HepG2 (cell line): ENCODE data around the gene TSEN54. TPM values are rescaled to one million over a fixed set of nuclear protein-coding genes. Genes with fewer than 3 reads are reported as not detected.

Experiments
- ARID5B ChIP-seq: IDR thresholded peaks from 2 replicates; pipeline ENCODE4 v1.4.0; 2020; ENCODE audit warnings: mild to moderate bottlenecking, missing genetic modification reagents
- CREM ChIP-seq, 2 experiments: sonication (generic) in 1 of 2; formaldehyde crosslinking in 1 of 2; IDR thresholded peaks; 2 replicates each; pipeline versions ENCODE4 v1.4.0 to v1.6.1; 2016 to 2020; ENCODE audit warnings: antibody characterized with exemption in 1 of 2, mild to moderate bottlenecking in 1 of 2, missing genetic modification reagents in 1 of 2
- RXRB ChIP-seq: IDR thresholded peaks from 2 replicates; pipeline ENCODE4 v1.6.1; 2016; ENCODE audit warnings: borderline replicate concordance, missing genetic modification reagents, missing compliant biosample characterization
- ZSCAN22 ChIP-seq: sonication (generic); formaldehyde crosslinking; IDR thresholded peaks from 2 replicates; pipeline ENCODE4 v1.4.0; 2020; ENCODE audit warnings: mild to moderate bottlenecking, missing genetic modification reagents
- polyA plus RNA-seq, 8 experiments: library from polyadenylated mRNA; depleted of rRNA in 3 of 8; stranded (reverse) in 7 of 8; unstranded in 1 of 8; fragments of >200 nt; fragmentation: Illumina TruSeq in 4 of 8; extraction: Trizol in 4 of 8; gene quantifications; 2 replicates each; pipeline versions ENCODE4 v1.2.1 to v1.2.3, GENCODE V29; 2011 to 2016; ENCODE audit warnings: low read depth in 4 of 8, missing spikeins in 1 of 8, mixed read lengths in 1 of 8; ENCODE audit not compliant: insufficient read depth in 1 of 8
- total RNA-seq, 5 experiments: library from RNA; depleted of rRNA; stranded (reverse); fragments of >200 nt; fragmentation: Illumina TruSeq; extraction: Trizol; gene quantifications; 2 replicates each; pipeline ENCODE4 v1.2.3, GENCODE V29; 2016; ENCODE audit warnings: low read depth in 1 of 5
- TF ChIP-seq, protein P1 (sequence below): sonication (generic); formaldehyde crosslinking; IDR thresholded peaks from 2 replicates; pipeline ENCODE4 v1.8.0; 2022; ENCODE audit warnings: mild to moderate bottlenecking, missing genetic modification reagents
- TF ChIP-seq, protein P2 (sequence below): sonication (generic); formaldehyde crosslinking; IDR thresholded peaks from 2 replicates; pipeline ENCODE4 v1.4.0; 2020; ENCODE audit warnings: mild to moderate bottlenecking, low read depth, missing genetic modification reagents
- TF ChIP-seq, protein P3 (sequence below): sonication (generic); formaldehyde crosslinking; IDR thresholded peaks from 2 replicates; pipeline ENCODE4 v1.8.1; 2022; ENCODE audit warnings: low read depth, mild to moderate bottlenecking, missing genetic modification reagents
- TF ChIP-seq, protein P4 (sequence below): sonication (generic); formaldehyde crosslinking; IDR thresholded peaks from 2 replicates; pipeline ENCODE4 v1.5.0; 2020; ENCODE audit warnings: mild to moderate bottlenecking, missing genetic modification reagents, borderline replicate concordance

TSEN54 gene
- total and polyA plus RNA-seq, 2 of the 13 experiments (the other 11 are each of a cell fraction or from before 2014, with no cell fraction given): 62.9 to 63.3 TPM

DNA sequence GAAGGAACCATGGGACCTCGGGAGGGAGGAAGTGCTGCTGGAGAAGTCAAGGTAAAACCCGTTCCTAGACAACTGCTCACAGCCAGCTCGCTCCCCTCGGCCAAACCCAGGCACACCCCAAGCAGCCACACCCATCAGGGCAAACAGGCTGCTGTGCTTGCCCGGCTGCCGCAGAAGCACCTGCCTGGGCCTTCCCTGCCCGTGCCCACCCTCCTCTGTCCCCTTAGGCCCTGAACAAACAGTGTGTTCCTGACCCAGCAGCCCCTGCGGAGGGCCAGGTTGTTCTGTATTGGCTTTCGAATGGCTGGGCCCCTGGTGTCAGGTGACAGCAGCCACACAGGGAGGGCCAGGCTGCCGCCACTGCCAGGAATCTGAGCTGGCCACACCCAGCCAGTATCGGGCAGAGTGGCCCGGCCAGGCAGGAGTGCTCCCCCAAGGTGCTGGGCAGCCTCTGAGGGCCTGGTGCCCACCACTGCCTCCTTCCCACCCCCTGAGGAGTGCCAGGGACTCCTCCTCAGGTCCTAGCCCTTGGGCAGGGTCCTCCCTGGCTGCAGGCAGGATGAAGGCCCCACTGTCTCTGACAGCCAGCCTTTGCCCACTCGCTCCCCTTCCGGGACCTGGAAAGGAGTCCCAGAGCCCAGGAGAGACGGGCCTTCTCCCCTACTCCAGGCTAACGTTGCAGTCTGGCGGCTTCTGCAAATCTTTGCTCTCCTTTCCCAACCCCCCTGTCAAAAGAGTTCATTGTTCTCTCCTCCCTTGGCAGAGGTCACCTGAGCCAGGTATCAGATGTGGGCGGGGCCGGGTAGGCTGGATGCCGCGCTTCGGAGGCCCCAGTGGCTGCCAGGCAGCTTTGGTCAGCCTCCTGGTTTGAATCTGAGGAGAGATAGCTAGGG, 33.2 kb downstream of the TSEN54 start (continued):
- TF ChIP-seq ARID5B (CRISPR knock-in tag) (peak; percentile 79), CREM (IDR thresholded peaks at IDR 0.05) (no peak), CREM (CRISPR knock-in tag; IDR thresholded peaks at IDR 0.05) (no peak), RXRB (CRISPR knock-in tag) (peak; percentile 60; the same call in 1 of the 2 replicates), ZSCAN22 (CRISPR knock-in tag) (no peak)
- TF ChIP-seq, protein P1, sequence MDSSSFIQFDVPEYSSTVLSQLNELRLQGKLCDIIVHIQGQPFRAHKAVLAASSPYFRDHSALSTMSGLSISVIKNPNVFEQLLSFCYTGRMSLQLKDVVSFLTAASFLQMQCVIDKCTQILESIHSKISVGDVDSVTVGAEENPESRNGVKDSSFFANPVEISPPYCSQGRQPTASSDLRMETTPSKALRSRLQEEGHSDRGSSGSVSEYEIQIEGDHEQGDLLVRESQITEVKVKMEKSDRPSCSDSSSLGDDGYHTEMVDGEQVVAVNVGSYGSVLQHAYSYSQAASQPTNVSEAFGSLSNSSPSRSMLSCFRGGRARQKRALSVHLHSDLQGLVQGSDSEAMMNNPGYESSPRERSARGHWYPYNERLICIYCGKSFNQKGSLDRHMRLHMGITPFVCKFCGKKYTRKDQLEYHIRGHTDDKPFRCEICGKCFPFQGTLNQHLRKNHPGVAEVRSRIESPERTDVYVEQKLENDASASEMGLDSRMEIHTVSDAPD (CRISPR knock-in tag): 0 out of 2 replicates have a peak, but pooled peaks have one; percentile 46
- TF ChIP-seq, protein P2, sequence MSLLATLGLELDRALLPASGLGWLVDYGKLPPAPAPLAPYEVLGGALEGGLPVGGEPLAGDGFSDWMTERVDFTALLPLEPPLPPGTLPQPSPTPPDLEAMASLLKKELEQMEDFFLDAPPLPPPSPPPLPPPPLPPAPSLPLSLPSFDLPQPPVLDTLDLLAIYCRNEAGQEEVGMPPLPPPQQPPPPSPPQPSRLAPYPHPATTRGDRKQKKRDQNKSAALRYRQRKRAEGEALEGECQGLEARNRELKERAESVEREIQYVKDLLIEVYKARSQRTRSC: 0 out of 2 replicates have a peak, but pooled peaks have one; percentile 21
- TF ChIP-seq, protein P3, sequence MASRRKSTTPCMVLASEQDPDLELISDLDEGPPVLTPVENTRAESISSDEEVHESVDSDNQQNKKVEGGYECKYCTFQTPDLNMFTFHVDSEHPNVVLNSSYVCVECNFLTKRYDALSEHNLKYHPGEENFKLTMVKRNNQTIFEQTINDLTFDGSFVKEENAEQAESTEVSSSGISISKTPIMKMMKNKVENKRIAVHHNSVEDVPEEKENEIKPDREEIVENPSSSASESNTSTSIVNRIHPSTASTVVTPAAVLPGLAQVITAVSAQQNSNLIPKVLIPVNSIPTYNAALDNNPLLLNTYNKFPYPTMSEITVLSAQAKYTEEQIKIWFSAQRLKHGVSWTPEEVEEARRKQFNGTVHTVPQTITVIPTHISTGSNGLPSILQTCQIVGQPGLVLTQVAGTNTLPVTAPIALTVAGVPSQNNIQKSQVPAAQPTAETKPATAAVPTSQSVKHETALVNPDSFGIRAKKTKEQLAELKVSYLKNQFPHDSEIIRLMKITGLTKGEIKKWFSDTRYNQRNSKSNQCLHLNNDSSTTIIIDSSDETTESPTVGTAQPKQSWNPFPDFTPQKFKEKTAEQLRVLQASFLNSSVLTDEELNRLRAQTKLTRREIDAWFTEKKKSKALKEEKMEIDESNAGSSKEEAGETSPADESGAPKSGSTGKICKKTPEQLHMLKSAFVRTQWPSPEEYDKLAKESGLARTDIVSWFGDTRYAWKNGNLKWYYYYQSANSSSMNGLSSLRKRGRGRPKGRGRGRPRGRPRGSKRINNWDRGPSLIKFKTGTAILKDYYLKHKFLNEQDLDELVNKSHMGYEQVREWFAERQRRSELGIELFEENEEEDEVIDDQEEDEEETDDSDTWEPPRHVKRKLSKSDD (CRISPR knock-in tag): 0 out of 2 replicates have a peak, but pooled peaks have one; percentile 54
- TF ChIP-seq, protein P4, sequence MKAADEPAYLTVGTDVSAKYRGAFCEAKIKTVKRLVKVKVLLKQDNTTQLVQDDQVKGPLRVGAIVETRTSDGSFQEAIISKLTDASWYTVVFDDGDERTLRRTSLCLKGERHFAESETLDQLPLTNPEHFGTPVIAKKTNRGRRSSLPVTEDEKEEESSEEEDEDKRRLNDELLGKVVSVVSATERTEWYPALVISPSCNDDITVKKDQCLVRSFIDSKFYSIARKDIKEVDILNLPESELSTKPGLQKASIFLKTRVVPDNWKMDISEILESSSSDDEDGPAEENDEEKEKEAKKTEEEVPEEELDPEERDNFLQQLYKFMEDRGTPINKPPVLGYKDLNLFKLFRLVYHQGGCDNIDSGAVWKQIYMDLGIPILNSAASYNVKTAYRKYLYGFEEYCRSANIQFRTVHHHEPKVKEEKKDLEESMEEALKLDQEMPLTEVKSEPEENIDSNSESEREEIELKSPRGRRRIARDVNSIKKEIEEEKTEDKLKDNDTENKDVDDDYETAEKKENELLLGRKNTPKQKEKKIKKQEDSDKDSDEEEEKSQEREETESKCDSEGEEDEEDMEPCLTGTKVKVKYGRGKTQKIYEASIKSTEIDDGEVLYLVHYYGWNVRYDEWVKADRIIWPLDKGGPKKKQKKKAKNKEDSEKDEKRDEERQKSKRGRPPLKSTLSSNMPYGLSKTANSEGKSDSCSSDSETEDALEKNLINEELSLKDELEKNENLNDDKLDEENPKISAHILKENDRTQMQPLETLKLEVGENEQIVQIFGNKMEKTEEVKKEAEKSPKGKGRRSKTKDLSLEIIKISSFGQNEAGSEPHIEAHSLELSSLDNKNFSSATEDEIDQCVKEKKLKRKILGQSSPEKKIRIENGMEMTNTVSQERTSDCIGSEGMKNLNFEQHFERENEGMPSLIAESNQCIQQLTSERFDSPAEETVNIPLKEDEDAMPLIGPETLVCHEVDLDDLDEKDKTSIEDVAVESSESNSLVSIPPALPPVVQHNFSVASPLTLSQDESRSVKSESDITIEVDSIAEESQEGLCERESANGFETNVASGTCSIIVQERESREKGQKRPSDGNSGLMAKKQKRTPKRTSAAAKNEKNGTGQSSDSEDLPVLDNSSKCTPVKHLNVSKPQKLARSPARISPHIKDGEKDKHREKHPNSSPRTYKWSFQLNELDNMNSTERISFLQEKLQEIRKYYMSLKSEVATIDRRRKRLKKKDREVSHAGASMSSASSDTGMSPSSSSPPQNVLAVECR: peak; percentile 78; the same call in 1 of the 2 replicates
